Esophagus muscularis mucosa (tissue), 3 donors: Measurements from ENCODE around the gene TGFBR2.

Experiments
- POLR2AphosphoS5 ChIP-seq, 2 donors: sonication (generic); formaldehyde crosslinking; IDR thresholded peaks; one replicate each; pipeline ENCODE4 v1.6.1; 2017; ENCODE audit warnings: antibody characterized with exemption in 2 of 2
- TF ChIP-seq, protein P1 (sequence below), 3 experiments: fragments of 200-600 bp in 2 of 3; fragments of 450-650 bp in 1 of 3; sonication (generic) in 2 of 3; IDR thresholded peaks; one replicate each; pipeline ENCODE4 v1.5.1; 2017 to 2019; ENCODE audit warnings: antibody characterized with exemption in 3 of 3, mild to moderate bottlenecking in 2 of 3, moderate library complexity in 1 of 3

DNA sequence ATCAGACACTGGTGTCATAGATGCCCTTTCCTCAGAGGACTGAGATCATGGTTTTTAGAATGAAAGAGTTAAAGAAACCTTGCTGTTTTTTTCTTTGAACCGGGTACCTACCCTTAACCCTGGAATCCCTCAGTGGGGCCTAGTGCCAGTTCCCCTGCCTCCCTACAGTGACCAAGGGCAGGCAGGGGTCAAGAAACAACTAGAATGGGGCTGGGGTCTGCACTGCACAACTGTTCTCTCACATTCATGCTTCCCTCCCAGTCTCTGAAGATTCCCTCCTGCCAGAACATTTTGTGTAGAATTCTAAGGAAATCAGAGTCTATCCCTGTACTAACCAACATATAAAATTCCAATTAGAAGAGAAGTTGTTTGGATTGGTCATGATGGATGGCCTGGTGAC lies 47.9 kb downstream of the TGFBR2 start:
- TF ChIP-seq, protein P1, sequence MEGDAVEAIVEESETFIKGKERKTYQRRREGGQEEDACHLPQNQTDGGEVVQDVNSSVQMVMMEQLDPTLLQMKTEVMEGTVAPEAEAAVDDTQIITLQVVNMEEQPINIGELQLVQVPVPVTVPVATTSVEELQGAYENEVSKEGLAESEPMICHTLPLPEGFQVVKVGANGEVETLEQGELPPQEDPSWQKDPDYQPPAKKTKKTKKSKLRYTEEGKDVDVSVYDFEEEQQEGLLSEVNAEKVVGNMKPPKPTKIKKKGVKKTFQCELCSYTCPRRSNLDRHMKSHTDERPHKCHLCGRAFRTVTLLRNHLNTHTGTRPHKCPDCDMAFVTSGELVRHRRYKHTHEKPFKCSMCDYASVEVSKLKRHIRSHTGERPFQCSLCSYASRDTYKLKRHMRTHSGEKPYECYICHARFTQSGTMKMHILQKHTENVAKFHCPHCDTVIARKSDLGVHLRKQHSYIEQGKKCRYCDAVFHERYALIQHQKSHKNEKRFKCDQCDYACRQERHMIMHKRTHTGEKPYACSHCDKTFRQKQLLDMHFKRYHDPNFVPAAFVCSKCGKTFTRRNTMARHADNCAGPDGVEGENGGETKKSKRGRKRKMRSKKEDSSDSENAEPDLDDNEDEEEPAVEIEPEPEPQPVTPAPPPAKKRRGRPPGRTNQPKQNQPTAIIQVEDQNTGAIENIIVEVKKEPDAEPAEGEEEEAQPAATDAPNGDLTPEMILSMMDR (IDR thresholded peaks at IDR 0.05): no peak
- no peak for TF ChIP-seq POLR2AphosphoS5 (IDR thresholded peaks at IDR 0.05)
